ENCODE results near the gene SLC9A3.

SLC9A3 gene

DNA sequence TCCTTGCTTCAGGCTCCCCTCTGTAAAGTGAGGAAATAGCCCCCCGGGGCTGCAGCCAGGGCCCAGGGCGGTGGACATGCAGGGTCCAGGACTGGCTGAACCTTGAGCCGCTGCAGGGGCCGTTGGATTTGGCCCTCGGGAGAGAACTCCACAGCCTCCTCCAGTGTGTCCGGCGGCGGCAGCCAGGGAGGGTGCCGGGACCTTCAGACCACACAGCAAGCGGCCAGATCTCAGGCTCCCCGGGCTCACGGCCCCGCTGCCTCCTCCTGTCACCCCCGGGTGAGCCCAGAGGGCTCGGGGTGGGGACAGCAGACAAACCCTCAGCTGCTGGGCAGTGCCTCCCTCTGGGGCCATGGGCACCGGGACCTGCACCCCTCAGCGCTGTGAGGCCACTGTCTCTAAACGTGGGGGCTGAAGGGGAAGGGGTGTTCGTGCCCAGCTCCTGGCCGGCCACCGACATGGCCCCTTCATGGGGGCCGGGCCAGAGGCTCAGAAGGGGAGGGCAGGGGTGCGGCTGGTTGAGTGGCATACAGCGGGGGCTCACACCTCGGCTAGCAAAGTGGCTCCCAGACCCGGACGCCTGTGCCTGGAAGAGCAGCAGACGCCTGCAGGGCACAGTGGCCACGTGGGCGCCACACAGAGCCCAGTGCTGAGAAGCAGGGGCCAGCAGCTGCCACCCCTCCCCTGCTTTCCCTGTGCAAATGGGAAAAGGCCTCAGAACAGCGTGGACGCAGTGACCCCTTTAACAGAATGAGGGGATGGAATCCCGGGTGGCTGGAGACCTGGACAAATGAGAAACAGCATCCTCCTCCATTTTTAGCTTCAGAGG, 19.7 kb downstream of the SLC9A3 start:
- DNase-seq: no peak

DNA sequence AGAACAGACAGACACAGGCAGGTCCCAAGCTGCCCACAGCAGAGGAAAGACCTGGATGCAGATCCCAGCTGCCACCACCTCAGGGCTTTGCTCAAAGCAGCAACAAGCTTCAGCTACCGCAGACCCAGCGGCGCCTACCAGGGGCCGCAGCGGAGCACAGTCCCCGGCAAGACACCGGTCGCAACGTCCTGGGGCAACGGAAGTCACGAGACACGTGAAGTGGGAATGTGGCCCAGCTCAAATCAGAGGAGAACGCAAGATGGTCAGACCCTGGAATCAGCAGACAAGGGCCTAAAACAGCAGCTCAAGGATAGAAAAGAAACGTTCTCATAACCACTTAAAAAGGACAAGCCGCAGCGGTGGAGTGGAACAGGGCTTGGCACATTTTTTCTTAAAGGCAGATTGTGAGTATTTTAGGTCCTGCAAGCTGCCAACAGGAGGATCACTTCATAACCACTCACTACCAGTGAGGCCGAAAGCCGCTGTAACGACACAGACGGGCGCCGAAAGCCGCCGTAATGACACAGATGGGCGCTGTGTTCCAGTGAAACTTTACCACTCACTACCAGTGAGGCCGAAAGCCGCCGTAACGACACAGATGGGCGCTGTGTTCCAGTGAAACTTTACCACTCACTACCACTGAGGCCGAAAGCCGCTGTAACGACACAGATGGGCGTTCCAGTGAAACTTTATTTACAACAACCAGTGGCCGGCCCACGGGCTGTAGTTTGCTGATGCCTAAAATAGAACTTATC, 21.7 kb downstream of the SLC9A3 start:
- DNase-seq: peak; percentile 27

DNA sequence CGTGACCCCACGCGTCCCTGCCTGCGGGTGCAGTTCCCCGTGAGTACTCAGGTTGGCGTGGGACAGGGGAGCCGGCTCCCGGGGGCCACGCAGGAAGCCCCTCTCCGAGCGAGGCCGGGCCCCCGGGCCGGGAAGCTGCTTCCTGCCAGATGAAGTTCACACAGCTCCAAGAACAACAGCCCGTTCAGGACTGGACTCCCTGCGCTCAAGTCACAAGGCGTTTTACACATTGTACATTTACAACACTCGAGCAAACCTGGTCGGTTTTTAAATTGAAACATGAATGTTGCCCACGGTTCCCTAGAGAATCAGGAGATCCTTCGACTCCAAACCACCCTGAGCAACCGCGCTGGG, 22.4 kb downstream of the SLC9A3 start:
- DNase-seq: no peak

DNA sequence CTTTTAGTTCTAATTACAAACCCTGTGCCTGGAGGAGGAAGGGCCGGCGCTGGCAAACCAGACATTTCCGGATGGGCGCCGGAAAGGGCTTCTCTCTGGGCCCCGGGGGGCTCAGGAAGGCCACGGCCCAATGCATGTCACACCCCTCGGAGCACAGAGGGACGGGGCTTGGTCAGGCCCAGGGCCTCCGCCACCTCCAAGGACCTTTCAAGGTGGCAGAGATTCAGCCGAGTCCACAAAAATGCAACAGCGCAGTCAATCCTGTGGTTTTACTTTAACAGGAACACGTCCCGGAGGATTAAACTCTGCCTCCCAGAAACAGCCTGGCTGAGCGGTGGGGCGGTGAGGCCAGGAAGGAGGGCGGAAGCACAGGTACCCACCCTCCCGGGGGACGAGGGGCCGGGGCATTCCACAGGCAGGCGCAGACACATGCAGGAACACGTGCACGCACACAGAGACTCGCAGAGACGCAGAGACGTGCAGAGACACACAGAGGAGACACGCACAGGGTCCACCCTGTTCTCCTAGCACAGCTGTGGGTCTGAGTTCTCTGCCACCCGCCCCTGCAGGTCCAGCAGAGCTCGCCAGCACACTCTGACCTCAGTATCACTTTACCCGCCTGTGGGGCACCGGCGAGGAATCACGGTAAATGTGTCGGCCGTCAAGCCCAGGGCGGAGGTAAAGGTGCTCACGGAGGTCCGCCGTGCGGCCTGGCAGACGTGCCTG, 23.0 kb downstream of the SLC9A3 start:
- DNase-seq: no peak

DNA sequence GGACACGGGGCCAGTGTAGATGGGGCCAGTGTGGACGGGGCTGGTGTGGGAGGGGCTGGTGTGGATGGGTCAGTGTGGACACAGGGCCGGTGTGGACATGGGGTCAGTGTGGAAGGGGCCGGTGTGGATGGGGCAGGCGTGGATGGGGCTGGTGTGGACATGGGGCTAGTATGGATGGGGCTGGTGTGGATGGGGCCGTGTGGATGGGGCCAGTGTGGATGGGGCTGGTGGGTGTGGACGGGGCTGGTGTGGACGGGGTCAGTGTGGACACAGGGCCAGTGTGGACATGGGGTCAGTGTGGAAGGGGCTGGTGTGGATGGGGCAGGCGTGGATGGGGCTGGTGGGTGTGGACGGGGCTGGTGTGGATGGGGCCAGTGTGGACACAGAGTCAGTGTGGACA, 23.8 kb downstream of the SLC9A3 start:
- DNase-seq: no peak

DNA sequence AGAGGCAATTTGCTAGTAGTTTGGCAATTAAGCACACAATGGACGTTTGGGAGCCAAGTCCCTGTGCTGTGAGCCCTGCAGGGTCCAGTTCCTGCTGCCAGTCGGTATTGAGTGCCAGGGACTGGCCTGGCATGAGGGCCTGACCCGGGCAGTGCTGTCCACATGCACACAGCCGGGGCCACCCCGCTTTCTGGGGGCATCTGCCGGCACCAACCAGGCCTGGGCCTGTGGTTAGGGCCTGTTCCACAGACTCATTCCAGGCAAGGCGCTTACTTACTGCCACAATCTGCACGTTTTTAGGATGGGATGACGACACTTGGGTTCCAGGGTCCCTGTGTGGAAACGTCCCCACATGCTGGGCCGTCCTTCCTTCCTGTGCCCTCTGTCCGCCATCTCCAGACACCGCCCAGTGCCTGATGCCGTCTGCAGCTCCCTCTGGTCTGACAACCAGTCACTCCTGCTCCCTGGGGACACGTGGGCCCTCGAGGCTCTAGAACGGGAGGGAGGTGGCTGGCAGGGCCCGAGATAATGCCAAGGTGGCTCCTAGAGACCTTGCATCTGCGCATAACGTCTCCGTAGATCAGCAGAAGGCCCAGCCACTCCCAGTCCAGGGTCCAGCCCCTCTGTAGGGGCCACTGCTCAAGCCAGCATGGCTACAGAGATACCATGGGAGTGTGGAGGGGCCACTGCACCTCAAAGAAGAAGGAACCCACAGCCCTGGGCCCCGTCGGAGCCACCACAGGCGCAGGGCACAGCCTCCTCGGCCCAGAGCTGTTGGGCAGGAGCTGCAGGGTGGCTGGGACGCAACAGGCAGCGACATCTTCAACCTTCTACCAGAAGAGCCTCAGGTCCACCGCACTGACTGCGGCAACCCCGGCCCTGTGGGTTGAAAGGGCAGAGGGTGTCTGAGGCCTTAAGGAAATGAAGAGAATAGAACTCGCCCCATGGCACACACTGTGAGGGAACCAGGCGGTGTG, 24.7 kb downstream of the SLC9A3 start:
- DNase-seq: no peak

DNA sequence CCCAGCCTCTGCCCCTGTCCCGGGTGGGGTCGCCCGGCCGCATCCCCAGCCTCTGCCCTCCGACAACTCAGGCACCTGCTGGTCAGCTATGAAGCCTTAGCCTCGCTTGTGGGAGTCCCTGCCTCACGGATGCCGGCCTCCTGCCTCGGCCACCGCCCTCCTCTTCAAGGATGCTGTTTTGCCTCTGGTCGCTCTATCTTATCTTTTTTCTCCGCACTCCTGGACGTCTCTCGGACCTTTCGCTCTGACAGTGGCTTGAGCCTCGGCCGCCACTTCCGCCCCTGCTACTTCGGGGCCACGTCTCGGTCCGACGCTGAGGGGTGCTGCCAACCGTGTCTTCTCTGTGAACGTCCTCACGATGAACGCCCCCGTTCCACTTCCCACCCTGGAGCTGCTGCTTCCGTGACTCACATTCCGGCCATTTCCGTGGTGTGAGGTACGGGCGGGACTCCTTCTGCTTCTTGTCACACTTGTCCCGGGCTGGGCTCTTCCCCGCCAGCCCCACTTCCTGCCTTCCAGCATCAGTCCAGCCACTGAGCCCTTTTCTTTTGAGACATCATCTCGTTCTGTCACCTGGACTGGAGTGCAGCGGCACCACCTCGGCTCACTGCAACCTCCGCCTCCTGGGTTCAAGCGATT, 26.3 kb downstream of the SLC9A3 start:
- no peak for DNase-seq

DNA sequence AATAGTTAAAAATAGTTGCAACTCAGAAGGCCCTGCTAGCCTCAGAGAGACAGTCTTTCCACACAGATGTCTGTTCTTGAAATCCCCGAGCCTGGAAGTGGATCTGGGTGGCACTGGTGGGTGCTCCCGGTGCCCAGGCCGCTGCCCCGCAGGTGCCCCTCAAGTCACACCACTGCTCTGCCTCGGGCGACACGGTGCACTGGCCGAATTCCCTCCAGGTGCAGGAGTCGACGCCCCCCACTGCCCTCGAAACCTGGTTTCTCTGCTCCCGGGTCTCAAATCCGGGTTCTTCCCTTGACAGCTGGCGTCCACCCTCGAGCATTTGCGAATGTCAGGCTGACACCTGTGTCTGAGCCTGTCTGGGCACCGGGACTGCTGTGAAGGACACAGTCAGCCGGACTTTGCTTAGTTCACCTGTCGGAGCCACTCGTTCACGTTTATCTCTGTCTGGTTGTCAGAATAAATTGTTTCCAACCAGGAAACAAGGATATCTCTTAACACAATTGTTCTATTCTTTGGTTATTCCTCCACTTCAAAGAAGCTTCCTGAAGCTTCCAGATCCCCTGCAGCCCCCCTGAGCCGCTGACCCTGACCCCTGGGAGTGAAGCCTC, 27.1 kb downstream of the SLC9A3 start:
- DNase-seq: no peak

DNA sequence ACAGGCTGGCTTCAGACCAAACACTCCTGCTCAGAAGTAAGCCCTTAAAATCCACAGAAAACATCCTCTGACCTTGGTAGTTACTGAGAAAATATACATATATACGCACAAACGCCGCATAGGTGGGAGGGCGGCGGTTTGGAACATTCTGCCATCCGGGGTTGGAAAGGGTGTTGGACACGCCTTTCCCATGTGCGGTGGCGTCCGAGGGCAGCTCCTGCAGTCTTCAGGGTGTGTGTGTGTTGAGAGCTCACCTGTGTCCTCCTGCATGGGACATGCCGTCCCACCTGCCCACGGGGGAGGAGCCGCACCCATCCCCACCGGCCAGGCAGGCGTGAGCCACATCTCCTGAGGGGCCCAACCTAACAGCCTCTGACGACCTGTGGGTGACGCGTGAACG, 28.2 kb downstream of the SLC9A3 start:
- DNase-seq: no peak

DNA sequence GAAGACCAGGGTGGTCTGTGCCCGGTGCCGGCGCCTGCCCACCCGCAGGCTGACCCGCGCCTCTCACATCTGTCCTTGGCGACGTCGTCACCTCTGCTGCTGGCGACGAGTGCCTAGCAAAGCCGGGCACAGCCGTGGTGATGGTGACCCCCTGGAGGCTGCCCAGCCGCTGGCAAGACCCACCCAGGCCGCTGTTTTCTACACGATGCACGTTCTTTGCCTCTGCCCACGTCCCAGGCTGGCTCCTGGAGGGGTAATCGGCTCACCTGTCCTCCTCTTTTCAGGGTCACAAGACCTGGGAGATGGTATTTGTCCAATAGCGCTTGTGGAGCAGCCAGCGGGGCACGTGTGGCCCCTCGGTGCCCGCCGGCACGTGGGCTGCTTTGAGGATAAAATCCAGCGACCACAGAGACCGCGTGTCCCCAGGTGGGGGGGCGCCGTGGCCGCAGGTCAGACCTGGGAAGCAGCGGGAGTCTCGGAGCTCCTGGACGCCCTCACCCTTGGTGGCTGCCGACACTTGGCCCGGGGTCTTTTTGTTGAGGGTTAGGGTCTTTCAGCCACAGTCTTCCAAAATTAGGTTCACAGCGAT, 29.5 kb downstream of the SLC9A3 start:
- no peak for DNase-seq

DNA sequence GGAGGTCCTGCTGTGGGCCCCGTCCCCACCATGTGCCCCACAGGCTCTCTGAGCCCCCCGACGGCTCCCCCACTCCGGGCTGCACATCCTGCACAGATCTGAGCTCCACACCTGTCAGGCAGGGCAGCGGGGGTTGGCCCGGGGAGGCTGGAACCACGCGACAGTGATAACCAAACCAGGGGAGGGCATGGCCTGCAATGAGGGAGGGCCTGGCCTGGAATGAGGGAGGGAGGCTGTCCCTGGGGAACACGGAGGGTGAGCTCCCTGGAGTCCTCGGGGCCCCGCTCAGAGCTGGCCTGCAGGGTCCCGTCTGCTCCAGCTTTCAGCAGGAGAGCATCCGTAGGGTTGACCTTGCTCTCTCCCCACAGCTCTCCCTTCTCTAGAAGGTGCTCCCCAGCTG, 30.5 kb downstream of the SLC9A3 start:
- DNase-seq: no peak

DNA sequence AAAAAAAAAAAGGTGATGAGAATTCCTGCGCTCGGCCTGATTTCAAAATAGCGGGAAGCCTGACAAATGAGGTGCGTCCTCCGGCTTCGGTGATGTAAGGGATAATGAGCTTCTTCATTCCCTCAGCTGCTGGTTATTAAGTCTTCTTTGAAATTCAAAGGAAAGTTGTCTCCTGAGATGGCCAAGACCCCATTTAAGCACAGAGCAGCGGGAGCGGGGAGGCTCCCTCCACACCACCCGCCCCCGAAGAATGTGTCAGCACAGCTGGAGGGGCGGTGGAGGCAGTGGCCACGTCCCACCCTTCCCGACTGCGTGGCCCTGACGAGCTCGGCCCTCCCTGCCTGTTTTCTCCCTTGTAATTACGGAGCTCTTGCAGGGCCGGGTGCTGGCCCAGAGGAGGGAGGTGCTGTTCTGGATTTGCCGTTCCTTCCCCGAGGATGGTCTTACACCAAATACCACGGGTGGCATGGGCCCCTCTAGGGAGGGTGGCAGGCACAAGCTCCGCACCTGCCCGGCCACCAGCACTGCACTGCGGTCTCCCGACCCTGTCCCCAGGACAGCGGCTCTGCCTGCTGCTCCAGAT, 31.0 kb downstream of the SLC9A3 start:
- DNase-seq: no peak

DNA sequence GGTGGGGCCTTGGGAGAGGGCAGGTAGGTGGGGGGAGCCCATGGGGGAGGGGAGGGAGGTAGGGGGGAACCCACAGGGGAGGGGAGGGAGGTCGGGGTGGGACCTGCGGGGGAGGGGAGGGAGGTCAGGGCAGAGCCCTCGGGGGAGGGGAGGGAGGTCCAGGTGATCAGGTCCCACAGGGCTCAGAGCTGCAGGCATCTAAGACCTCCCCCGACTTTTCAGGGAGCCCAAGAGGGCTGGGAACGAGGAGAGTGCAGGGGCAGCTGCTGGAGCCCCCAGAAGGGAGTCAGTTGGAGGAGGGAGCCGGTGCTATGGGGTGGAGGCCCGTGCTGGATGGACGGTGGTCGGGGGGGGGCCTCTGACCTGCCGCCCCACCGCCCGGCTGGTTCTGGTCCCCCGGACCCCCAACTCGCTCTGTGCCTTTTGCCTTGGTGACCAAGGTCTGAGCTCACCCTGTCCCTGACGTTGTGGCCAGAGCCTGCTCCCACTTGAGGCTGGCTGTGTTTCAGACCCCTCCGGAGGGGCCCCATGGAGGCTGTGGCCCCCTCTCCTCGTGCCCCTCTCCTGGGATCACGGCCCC, 31.8 kb downstream of the SLC9A3 start:
- no peak for DNase-seq

DNA sequence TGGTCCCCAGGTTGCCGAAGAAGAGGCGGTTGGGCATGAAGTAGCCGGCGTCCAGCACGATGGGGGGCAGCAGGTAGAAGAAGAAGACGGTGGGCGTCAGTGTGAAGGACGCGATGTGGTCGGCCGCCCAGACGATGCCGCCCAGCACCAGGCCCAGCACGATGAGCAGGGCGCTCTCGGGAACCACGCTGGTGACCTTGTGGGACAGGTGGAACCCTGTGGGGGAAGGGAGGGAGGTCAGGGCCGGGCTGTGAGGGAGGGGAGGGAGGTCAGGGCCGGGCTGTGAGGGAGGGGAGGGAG, 32.4 kb downstream of the SLC9A3 start:
- DNase-seq: no peak

DNA sequence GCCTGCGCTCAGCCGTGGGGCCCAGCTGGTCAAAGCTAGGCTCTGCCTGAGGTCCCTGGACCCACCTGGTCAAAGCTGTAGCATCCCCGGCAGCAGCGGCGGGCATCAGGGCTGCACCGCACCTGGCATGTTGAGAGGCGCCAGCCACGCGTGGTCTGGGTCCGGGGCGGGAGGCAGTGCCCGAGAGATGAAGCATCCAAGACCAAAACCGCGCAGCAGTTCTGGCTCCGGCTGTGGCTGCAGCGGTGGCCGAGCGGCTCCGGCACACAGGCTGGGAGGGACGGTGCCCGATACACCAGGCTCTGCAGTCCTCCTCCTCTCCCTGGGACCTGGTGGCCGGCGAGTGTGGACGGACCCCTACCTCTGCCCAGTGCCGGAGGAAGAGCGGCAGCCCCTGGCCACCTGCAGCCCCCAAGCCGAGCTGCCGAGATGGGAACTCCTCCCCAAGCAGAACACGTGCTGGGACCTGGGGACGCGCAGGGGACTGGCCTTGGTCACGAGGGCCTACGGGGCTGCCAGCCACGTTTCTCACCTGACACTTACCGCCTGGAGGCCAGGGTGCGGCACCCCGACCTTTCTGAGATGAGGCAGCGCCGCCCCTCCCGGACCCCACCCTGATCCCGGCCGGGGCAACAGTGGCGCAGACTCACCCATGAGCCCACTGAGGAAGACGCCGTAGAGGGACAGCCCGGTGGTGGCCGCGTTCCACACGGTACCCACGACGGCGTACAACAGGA, 33.0 kb downstream of the SLC9A3 start:
- no peak for DNase-seq

DNA sequence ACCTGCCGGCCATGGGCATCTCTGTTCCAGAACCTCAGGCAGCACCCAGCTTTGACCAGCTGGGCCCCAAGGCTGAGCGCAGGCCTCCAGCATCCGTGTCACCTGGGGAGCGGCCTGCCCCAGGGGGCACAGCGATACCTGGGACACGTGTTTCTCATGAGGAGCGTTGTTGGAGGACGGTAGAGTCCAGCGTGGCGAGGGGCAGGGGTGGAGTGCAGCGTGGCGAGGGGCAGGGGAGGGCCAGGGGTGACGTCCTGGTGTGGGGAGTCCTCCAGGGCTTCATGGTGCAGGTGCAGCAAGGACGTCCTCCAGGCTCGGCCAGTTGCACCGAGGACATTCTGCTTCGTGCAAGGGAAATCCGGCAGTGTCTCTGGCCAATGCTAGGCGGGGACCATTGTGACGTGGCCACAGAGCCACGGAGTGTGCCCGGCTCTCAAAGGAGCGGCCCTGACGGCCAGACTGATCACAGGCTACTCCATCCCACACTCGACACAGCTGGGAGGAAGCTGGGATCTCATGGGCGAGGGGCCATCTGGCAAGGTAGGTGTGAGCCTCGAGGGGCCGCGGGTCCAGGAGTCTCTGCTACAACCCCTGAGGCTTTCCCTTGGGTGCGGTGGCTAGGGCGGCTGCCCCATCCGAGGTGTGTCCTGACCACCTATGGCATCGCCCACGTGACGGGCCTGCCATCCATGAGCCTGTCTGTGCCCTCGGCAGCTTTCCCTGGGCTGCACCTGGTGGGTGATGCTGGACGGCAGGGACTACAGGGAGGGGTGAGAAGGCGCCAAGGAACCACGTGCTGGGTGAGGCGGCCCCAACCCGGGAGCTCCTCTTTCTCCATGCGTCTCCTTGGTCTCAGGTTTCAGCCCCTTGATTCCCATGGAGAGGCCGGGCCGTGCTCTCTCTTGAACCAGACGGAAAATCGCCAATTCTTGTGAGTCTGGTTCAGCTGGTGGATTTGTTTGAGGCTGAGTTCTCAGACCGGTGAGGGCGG, 33.8 kb downstream of the SLC9A3 start:
- DNase-seq: no peak

DNA sequence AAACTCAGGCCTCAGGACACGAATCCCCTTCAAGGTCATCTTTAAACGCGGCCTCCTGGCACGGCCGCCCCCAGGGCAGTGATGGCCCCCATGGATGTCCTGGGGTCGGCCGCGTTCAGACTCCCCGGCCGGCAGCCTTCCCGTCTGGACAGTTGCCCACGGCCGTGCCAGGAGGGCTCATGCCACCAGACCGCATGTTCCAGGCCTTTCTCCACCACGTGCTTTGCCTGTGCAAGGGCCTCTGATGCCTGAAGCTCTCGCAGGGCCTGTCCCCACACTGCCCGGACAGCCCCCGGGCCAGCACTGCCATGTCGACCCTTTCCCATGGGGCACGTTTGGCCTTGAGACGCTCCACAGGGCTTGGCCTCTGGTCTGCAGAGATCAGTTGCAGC, 34.6 kb downstream of the SLC9A3 start:
- no peak for DNase-seq
